ENCODE data around the gene TEX14.

DNA sequence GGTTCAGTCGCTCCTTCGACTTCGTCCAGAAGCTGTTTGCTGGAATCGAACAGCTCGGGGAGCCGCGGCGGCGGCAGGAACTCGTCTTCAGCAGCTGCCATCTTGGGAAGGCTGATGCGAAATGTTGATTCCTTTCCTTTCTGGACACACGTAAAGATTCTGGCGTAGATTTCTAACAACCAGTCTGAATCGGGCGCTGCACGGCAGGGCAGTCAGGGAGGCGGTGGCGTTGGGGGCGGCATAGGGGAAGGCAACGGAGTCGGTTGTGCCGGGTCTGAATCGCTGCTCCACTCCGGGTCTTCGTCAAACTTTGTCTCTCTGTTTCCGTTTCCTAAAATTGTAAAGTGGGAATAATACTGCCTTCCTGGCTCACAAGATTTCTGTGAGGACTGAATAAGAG, 30.3 kb downstream of the TEX14 start:
- TF ChIP-seq, protein P1, sequence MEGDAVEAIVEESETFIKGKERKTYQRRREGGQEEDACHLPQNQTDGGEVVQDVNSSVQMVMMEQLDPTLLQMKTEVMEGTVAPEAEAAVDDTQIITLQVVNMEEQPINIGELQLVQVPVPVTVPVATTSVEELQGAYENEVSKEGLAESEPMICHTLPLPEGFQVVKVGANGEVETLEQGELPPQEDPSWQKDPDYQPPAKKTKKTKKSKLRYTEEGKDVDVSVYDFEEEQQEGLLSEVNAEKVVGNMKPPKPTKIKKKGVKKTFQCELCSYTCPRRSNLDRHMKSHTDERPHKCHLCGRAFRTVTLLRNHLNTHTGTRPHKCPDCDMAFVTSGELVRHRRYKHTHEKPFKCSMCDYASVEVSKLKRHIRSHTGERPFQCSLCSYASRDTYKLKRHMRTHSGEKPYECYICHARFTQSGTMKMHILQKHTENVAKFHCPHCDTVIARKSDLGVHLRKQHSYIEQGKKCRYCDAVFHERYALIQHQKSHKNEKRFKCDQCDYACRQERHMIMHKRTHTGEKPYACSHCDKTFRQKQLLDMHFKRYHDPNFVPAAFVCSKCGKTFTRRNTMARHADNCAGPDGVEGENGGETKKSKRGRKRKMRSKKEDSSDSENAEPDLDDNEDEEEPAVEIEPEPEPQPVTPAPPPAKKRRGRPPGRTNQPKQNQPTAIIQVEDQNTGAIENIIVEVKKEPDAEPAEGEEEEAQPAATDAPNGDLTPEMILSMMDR (IDR thresholded peaks at IDR 0.05): no peak
- TF ChIP-seq POLR2A (IDR thresholded peaks at IDR 0.05): no peak

All from ovary (tissue), 3 donors.